ENCODE results near the gene PDK2. TPM values are rescaled to one million over a fixed set of nuclear protein-coding genes. Genes with fewer than 3 reads are reported as not detected.

PDK2 gene
- total and polyA plus RNA-seq, 2 donors (not counting 1 experiment from before 2014, with no cell fraction given): 19.2 to 41.0 TPM

GRCh38 chr17:50144355-50144754 is 49.2 kb downstream of the PDK2 start:
- Histone ChIP-seq H3K9me3 (ENCODE audit: control insufficient read depth, insufficient read depth, low read depth, low read length) (no peaks in the 10 kb centered on the region), H3K36me3 (ENCODE audit: control insufficient read depth, insufficient read depth, low read length) (peaks cover 39% of the 10 kb centered on the region), H2AFZ (ENCODE audit: low read length) (no peak overlapping the region), H3K27me3 (ENCODE audit: control insufficient read depth, insufficient read depth, low read length) (no peaks in the 10 kb centered on the region), H3K4me2 (ENCODE audit: extremely low read depth, insufficient read depth, low read length) (no peak overlapping the region), H4K20me1 (ENCODE audit: control insufficient read depth, extremely low read depth, insufficient read depth, low read length) (no peaks in the 10 kb centered on the region), H3K27ac (ENCODE audit: insufficient read depth, low read length) (no peak overlapping the region), H3K79me2 (ENCODE audit: control insufficient read depth, insufficient read depth, low read length) (peaks cover 70% of the 10 kb centered on the region), H3K4me1 (ENCODE audit: control insufficient read depth, extremely low read depth, insufficient read depth, low read length) (peaks cover 22% of the 10 kb centered on the region), H3K4me3 (replicated peaks in 1 of 4; ENCODE audit: control extremely low read depth in 1 of 4, insufficient read depth in 1 of 4, low read depth in 3 of 4, low read length in 4 of 4) (no peak overlapping the region), H3K9ac (ENCODE audit: insufficient read depth, low read length) (no peak overlapping the region)
- DNase-seq (ENCODE audit: low read depth in 2 of 2): no peak
- no peak for TF ChIP-seq EZH2 (IDR thresholded peaks at IDR 0.05; ENCODE audit: low read length, missing control alignments)
- TF ChIP-seq, protein P1, sequence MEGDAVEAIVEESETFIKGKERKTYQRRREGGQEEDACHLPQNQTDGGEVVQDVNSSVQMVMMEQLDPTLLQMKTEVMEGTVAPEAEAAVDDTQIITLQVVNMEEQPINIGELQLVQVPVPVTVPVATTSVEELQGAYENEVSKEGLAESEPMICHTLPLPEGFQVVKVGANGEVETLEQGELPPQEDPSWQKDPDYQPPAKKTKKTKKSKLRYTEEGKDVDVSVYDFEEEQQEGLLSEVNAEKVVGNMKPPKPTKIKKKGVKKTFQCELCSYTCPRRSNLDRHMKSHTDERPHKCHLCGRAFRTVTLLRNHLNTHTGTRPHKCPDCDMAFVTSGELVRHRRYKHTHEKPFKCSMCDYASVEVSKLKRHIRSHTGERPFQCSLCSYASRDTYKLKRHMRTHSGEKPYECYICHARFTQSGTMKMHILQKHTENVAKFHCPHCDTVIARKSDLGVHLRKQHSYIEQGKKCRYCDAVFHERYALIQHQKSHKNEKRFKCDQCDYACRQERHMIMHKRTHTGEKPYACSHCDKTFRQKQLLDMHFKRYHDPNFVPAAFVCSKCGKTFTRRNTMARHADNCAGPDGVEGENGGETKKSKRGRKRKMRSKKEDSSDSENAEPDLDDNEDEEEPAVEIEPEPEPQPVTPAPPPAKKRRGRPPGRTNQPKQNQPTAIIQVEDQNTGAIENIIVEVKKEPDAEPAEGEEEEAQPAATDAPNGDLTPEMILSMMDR (conservative IDR thresholded peaks at IDR 0.05 in 1 of 2, IDR thresholded peaks at IDR 0.05 in 1 of 2; ENCODE audit: low read depth in 1 of 2, low read length in 2 of 2): no peak

DNA sequence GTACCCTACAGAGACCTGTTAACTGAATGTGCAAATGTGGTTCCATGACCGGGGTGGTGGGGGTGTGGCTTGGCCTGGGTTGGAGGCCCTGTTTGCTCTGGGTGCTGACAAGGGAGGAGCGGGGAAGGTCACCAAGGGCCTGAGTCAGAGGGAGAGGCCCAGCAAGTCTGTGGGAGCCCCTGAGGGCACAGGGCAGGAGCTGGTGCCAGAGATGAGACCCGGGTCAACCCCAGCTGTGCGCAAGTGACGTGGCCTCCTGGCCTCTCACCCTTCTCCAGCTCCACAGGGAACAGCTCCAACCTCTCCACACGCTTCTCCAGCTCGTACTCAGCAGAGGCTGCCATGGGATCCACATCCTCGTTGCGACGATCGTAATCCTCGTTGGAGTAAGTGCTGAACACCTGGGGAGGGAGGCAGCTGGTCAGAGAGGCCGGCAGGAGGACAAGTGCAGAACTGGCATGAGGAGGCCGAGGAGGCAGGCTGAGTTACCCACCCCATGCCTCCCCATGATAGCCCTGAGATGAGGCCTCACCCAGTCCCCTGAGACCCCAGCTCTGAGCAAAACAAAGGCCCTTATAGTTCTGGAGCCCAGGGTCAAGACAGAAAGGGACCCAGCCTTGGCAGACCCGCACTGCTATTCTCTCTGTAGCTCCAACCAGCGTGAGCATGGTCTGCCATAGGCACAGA is 49.8 kb downstream of the PDK2 start:
- Histone ChIP-seq H3K4me1 (ENCODE audit: control insufficient read depth, extremely low read depth, insufficient read depth, low read length) (peaks cover 22% of the 10 kb centered on the region), H3K27me3 (ENCODE audit: control insufficient read depth, insufficient read depth, low read length) (no peaks in the 10 kb centered on the region), H4K20me1 (ENCODE audit: control insufficient read depth, extremely low read depth, insufficient read depth, low read length) (no peaks in the 10 kb centered on the region), H3K4me2 (ENCODE audit: extremely low read depth, insufficient read depth, low read length) (peak overlapping the region; percentile 68), H3K9me3 (ENCODE audit: control insufficient read depth, insufficient read depth, low read depth, low read length) (no peaks in the 10 kb centered on the region), H3K79me2 (ENCODE audit: control insufficient read depth, insufficient read depth, low read length) (peaks cover 77% of the 10 kb centered on the region), H3K36me3 (ENCODE audit: control insufficient read depth, insufficient read depth, low read length) (peaks cover 34% of the 10 kb centered on the region), H3K4me3 (replicated peaks in 1 of 4; ENCODE audit: control extremely low read depth in 1 of 4, insufficient read depth in 1 of 4, low read depth in 3 of 4, low read length in 4 of 4) (no peak overlapping the region), H2AFZ (ENCODE audit: low read length) (no peak overlapping the region), H3K27ac (ENCODE audit: insufficient read depth, low read length) (peak overlapping the region; percentile 28), H3K9ac (ENCODE audit: insufficient read depth, low read length) (no peak overlapping the region)
- no peak for DNase-seq (ENCODE audit: low read depth in 2 of 2)
- TF ChIP-seq, protein P1 (conservative IDR thresholded peaks at IDR 0.05 in 1 of 2, IDR thresholded peaks at IDR 0.05 in 1 of 2; ENCODE audit: low read depth in 1 of 2, low read length in 2 of 2): no peak
- no peak for TF ChIP-seq EZH2 (IDR thresholded peaks at IDR 0.05; ENCODE audit: low read length, missing control alignments)

DNA sequence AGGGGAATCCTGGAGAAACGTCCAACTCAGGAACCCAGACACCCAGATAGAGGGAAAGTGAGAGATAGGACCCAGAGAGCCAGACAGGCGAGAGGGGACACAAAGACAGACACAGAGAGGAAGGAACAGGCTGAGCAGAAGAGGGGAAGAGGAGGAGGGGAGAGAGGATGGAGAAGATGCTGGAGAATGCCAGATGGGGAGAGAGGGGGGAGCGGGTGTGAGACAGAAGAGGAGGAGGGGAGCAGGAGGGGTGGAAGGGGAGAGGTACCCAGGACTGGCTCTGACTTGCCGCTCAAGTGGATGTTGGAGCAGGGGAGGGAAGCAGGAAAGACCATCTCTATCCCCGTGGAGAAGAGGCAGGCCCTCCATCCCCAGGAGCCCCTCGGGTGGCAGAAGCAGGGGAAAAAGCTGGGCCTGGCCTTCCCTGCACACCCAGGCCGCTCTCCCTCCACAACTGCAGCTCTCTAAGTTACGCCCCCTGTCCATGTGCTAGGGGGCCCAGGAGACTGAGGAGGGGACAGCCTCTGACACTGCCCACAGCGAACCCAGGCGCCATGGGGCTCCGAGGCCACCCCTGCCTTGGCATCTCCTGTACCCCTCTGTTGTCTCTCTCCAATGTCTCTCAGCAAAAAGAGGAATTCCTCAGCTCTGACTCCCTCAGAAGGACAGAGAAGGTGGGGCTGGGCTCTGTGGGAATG is 50.5 kb downstream of the PDK2 start:
- H3K79me2 ChIP-seq (ENCODE audit: control insufficient read depth, insufficient read depth, low read length): peaks cover 84% of the 10 kb centered on the region
- peak overlapping the region; percentile 13 for H3K9ac ChIP-seq (ENCODE audit: insufficient read depth, low read length)
- H3K27me3 ChIP-seq (ENCODE audit: control insufficient read depth, insufficient read depth, low read length): no peaks in the 10 kb centered on the region
- H3K27ac ChIP-seq (ENCODE audit: insufficient read depth, low read length): peak overlapping the region; percentile 28
- H4K20me1 ChIP-seq (ENCODE audit: control insufficient read depth, extremely low read depth, insufficient read depth, low read length): no peaks in the 10 kb centered on the region
- H3K9me3 ChIP-seq (ENCODE audit: control insufficient read depth, insufficient read depth, low read depth, low read length): no peaks in the 10 kb centered on the region
- H2AFZ ChIP-seq (ENCODE audit: low read length): no peak overlapping the region
- peaks cover 27% of the 10 kb centered on the region for H3K36me3 ChIP-seq (ENCODE audit: control insufficient read depth, insufficient read depth, low read length)
- peak overlapping the region; percentile 98 for H3K4me2 ChIP-seq (ENCODE audit: extremely low read depth, insufficient read depth, low read length)
- TF ChIP-seq EZH2 (IDR thresholded peaks at IDR 0.05; ENCODE audit: low read length, missing control alignments): no peak
- TF ChIP-seq, protein P1 (conservative IDR thresholded peaks at IDR 0.05 in 1 of 2, IDR thresholded peaks at IDR 0.05 in 1 of 2; ENCODE audit: low read depth in 1 of 2, low read length in 2 of 2): no peak
- H3K4me1 ChIP-seq (ENCODE audit: control insufficient read depth, extremely low read depth, insufficient read depth, low read length): peaks cover 22% of the 10 kb centered on the region
- DNase-seq (ENCODE audit: low read depth in 2 of 2): no peak
- H3K4me3 ChIP-seq (replicated peaks in 1 of 4; ENCODE audit: control extremely low read depth in 1 of 4, insufficient read depth in 1 of 4, low read depth in 3 of 4, low read length in 4 of 4): peak overlapping the region in 1 of 4 experiments; percentile 84

Data from fibroblast of lung (primary cell).